GM12892 (cell line): Measurements from ENCODE around the gene MPV17L2.

Experiments
- POLR2A ChIP-seq: IDR thresholded peaks from 2 replicates; pipeline ENCODE4 v1.6.1; 2011; ENCODE audit warnings: low read depth, low read length, control low read depth
- POLR2AphosphoS5 ChIP-seq: IDR thresholded peaks from 2 replicates; pipeline ENCODE4 v1.6.1; 2011; ENCODE audit warnings: low read depth, low read length, control low read depth
- TAF1 ChIP-seq: IDR thresholded peaks from 2 replicates; pipeline ENCODE4 v1.6.1; 2011; ENCODE audit warnings: low read depth, mild to moderate bottlenecking, control low read depth, low read length, borderline replicate concordance

DNA sequence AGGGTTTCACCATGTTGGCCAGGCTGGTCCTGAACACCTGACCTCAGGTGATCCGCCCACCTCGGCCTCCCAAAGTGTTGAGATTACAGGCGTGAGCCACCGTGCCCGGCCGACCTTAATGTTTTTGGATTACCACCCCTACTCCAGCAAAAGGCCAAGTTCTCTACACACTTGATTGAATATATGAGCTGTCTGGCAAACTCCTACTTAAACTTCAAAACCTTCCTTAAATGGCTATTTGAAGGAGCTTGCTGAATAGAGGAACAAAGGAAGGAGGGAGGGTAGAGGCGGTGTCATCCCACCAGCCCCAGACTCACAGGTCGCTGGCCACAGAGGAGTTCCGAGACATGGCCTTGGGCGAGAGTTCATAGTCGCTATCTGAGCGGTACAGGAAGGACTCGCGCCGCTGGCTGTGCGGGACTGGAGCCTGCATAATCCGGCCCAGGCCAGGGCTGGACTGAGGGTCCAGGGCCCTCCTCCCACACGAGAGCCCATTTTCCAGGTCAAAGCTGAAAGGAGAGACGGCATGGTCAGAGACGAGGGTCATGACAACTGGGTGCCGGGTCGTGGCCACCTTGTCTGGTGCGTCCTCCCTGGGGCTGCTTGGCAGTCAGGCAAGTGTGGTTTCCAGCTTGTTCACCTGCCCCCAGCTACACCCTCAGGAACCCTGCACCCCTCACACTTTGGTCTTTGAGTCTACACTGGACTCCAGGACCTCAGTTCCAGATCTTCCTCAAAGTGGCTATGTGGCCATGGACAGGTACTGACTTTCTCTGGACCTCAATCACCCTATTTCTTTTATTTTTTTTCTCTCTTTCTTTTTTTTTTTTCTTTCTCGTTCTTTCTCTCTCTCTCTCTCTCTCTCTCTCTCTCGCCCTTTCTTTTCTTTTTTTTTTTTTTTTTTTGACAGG is 29.1 kb downstream of the MPV17L2 start:
- TF ChIP-seq POLR2AphosphoS5, result no peak
- TF ChIP-seq TAF1, result no peak
- no peak for TF ChIP-seq POLR2A
